Measurements from ENCODE around the gene PTPRN2.

DNA sequence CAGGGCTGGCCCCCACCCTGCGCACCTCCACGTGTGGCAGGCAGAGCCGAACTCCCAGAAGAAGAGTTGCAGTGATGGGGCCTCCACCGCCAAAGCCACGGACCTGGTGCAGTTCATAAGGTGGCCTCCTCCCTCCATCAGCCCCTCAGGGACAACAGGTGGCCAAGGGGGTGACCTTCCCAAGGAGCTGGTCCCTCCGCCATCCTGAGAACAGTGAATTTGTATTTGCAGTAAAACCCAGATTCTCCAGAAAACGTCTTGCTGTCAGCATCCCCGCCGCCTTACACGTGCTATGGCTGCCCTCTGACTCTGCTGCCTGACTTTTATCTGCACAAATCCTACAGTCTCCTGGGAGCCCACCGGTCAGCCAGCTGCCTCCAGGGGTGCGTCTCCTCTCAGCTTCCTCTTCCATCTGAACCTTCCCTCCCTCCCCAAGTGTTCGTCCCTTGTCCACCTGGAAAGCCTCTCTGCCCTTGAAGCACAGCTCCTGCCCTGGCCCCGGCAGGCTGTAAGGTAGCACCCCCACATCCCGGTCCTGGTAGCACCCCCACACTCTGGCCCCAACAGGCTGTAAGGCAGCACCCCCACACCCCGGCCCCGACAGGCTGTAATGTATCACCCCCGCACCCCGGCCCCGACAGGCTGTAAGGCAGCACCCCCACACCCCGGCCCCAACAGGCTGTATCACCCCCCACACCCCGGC, 311.8 kb downstream of the PTPRN2 start:
- TF ChIP-seq, protein P1, sequence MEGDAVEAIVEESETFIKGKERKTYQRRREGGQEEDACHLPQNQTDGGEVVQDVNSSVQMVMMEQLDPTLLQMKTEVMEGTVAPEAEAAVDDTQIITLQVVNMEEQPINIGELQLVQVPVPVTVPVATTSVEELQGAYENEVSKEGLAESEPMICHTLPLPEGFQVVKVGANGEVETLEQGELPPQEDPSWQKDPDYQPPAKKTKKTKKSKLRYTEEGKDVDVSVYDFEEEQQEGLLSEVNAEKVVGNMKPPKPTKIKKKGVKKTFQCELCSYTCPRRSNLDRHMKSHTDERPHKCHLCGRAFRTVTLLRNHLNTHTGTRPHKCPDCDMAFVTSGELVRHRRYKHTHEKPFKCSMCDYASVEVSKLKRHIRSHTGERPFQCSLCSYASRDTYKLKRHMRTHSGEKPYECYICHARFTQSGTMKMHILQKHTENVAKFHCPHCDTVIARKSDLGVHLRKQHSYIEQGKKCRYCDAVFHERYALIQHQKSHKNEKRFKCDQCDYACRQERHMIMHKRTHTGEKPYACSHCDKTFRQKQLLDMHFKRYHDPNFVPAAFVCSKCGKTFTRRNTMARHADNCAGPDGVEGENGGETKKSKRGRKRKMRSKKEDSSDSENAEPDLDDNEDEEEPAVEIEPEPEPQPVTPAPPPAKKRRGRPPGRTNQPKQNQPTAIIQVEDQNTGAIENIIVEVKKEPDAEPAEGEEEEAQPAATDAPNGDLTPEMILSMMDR (conservative IDR thresholded peaks at IDR 0.05): no peak
- no peak for TF ChIP-seq EZH2 (IDR thresholded peaks at IDR 0.05; ENCODE audit: low read depth)

All from PC-9 (cell line).